Measurements from ENCODE around the gene NPC2. TPM values are rescaled to one million over a fixed set of nuclear protein-coding genes. Genes with fewer than 3 reads are reported as not detected.

The NPC2 gene
- total RNA-seq, 1 donor from 2014 or later = 178 TPM

- no peak overlapping the region for H3K4me3 Mint-ChIP-seq
- H3K27me3 Mint-ChIP-seq (ENCODE audit: low read depth) = peaks cover 31% of the 10 kb centered on the region
- no peaks in the 10 kb centered on the region for H3K36me3 Mint-ChIP-seq
- no peak for DNase-seq (ENCODE audit: low spot score in 2 of 2, unreplicated experiment in 2 of 2)
- H3K27ac Mint-ChIP-seq = no peak overlapping the region
- no peak for TF ChIP-seq CTCF (IDR thresholded peaks at IDR 0.05; ENCODE audit: unreplicated experiment)
- no peaks in the 10 kb centered on the region for H3K4me1 Mint-ChIP-seq
- H3K9me3 Mint-ChIP-seq = no peaks in the 10 kb centered on the region
These were observed 14.7 kb upstream of the NPC2 start for GRCh38 chr14:74507840-74508239.

GRCh38 chr14:74507085-74507484, 14.0 kb upstream of the NPC2 start:
- Mint-ChIP-seq H3K36me3 (no peaks in the 10 kb centered on the region), H3K27ac (no peak overlapping the region), H3K4me3 (no peak overlapping the region), H3K27me3 (ENCODE audit: low read depth) (peaks cover 31% of the 10 kb centered on the region), H3K4me1 (no peaks in the 10 kb centered on the region), H3K9me3 (no peaks in the 10 kb centered on the region)
- no peak for TF ChIP-seq CTCF (IDR thresholded peaks at IDR 0.05; ENCODE audit: unreplicated experiment)
- DNase-seq (ENCODE audit: low spot score in 2 of 2, unreplicated experiment in 2 of 2) = no peak

GRCh38 chr14:74506411-74506851, 13.3 kb upstream of the NPC2 start:
- Mint-ChIP-seq H3K27ac (no peak overlapping the region), H3K27me3 (ENCODE audit: low read depth) (peaks cover 27% of the 10 kb centered on the region), H3K36me3 (no peaks in the 10 kb centered on the region), H3K4me3 (no peak overlapping the region), H3K9me3 (no peaks in the 10 kb centered on the region), H3K4me1 (peaks cover 1% of the 10 kb centered on the region)
- DNase-seq (ENCODE audit: low spot score in 2 of 2, unreplicated experiment in 2 of 2) = no peak
- TF ChIP-seq CTCF (IDR thresholded peaks at IDR 0.05; ENCODE audit: unreplicated experiment) = no peak

- H3K9me3 Mint-ChIP-seq = no peaks in the 10 kb centered on the region
These were observed 12.7 kb upstream of the NPC2 start for GRCh38 chr14:74505831-74506230.

GRCh38 chr14:74504874-74505720, 12.0 kb upstream of the NPC2 start:
- Mint-ChIP-seq H3K27ac (no peak overlapping the region), H3K36me3 (no peaks in the 10 kb centered on the region), H3K9me3 (no peaks in the 10 kb centered on the region), H3K27me3 (ENCODE audit: low read depth) (peaks cover 19% of the 10 kb centered on the region), H3K4me1 (peaks cover 6% of the 10 kb centered on the region), H3K4me3 (no peak overlapping the region)
- TF ChIP-seq CTCF (IDR thresholded peaks at IDR 0.05; ENCODE audit: unreplicated experiment) = no peak
- no peak for DNase-seq (ENCODE audit: low spot score in 2 of 2, unreplicated experiment in 2 of 2)

More at GRCh38 chr14:74505831-74506230, 12.7 kb upstream of the NPC2 start:
- Mint-ChIP-seq H3K27ac (no peak overlapping the region), H3K4me3 (no peak overlapping the region), H3K27me3 (ENCODE audit: low read depth) (peaks cover 23% of the 10 kb centered on the region), H3K4me1 (peaks cover 6% of the 10 kb centered on the region), H3K36me3 (no peaks in the 10 kb centered on the region)
- DNase-seq (ENCODE audit: low spot score in 2 of 2, unreplicated experiment in 2 of 2) = no peak
- no peak for TF ChIP-seq CTCF (IDR thresholded peaks at IDR 0.05; ENCODE audit: unreplicated experiment)

All from mesothelial cell of epicardium (in vitro differentiated cells).